NCI-H187 treated with DMSO at 0.1 percent for 48 hours (cell line): ENCODE measurements around the gene ARL6IP4.

Source experiments
- DNase-seq: peaks from one replicate; lab custom pipeline; 2025; lab: John Stamatoyannopoulos, UW

ARL6IP4 gene

GRCh38 chr12:122990961-122991622 is 10.6 kb downstream of the ARL6IP4 start:
- no peak for DNase-seq

GRCh38 chr12:122991623-122992275 is 11.3 kb downstream of the ARL6IP4 start:
- DNase-seq = no peak

- DNase-seq = no peak
Observed at GRCh38 chr12:122992386-122992785, 11.9 kb downstream of the ARL6IP4 start.

GRCh38 chr12:122994140-122994675 is 13.7 kb downstream of the ARL6IP4 start:
- no peak for DNase-seq

- no peak for DNase-seq
Observed at GRCh38 chr12:122994781-122995502, 14.5 kb downstream of the ARL6IP4 start.

- no peak for DNase-seq
Observed at GRCh38 chr12:122995503-122996187, 15.2 kb downstream of the ARL6IP4 start.

- DNase-seq = no peak
Observed at GRCh38 chr12:122996188-122996601, 15.7 kb downstream of the ARL6IP4 start.

- DNase-seq = no peak
Observed at GRCh38 chr12:122996621-122997342, 16.3 kb downstream of the ARL6IP4 start.

- no peak for DNase-seq
Observed at GRCh38 chr12:122997343-122998250, 17.1 kb downstream of the ARL6IP4 start.

GRCh38 chr12:122998316-122998715 is 17.8 kb downstream of the ARL6IP4 start:
- no peak for DNase-seq

- no peak for DNase-seq
Observed at GRCh38 chr12:122999196-122999946, 18.9 kb downstream of the ARL6IP4 start.

GRCh38 chr12:122999986-123000420 is 19.5 kb downstream of the ARL6IP4 start:
- DNase-seq = no peak

GRCh38 chr12:123000578-123000977 is 20.1 kb downstream of the ARL6IP4 start:
- DNase-seq = no peak

GRCh38 chr12:123001464-123001863 is 21.0 kb downstream of the ARL6IP4 start:
- no peak for DNase-seq

GRCh38 chr12:123003257-123003656 is 22.8 kb downstream of the ARL6IP4 start:
- no peak for DNase-seq

GRCh38 chr12:123004287-123004686 is 23.8 kb downstream of the ARL6IP4 start:
- DNase-seq = no peak

- DNase-seq = no peak
Observed at GRCh38 chr12:123005081-123005626, 24.7 kb downstream of the ARL6IP4 start.

GRCh38 chr12:123006977-123007376 is 26.5 kb downstream of the ARL6IP4 start:
- DNase-seq = no peak

- no peak for DNase-seq
Observed at GRCh38 chr12:123010110-123010509, 29.6 kb downstream of the ARL6IP4 start.
